Measurements from ENCODE around the gene TTLL10.

The TTLL10 gene
- 0 to 0.52 (median 0.44) reads per million in 3 donors for total RNA-seq

- H3K4me1 ChIP-seq (ENCODE audit: control insufficient read depth, insufficient read depth, low read length, poor library complexity, severe bottlenecking), result peaks cover 44% of the 10 kb centered on the region
- peak within 1 kb of the TSS; percentile 25 for H3K27ac ChIP-seq (ENCODE audit: insufficient read depth, low read length, poor library complexity, severe bottlenecking)
- no peaks in the 10 kb centered on the region for H3K9me3 ChIP-seq (ENCODE audit: control insufficient read depth, low read length)
- H3K27me3 ChIP-seq (replicated peaks; ENCODE audit: control insufficient read depth, insufficient read depth, low read length, poor library complexity, severe bottlenecking), result no peaks in the 10 kb centered on the region
- DNase-seq, result peak in 2 of 3 donors; percentile 46
- H3K4me3 ChIP-seq (ENCODE audit: insufficient read depth, low read depth, low read length, poor library complexity, severe bottlenecking), result peak within 1 kb of the TSS; percentile 25
- no peaks in the 10 kb centered on the region for H3K36me3 ChIP-seq (ENCODE audit: control insufficient read depth, insufficient read depth, low read length)
Measured at GRCh38 chr1:1173793-1174415, at the start of gene TTLL10. Gene TTLL10, plus strand, starts transcription at chr1:1173880. Its CDS starts 5,336 bp downstream, at chr1:1179216.

GRCh38 chr1:1124508-1124785, 49.2 kb upstream of the TTLL10 start:
- Histone ChIP-seq H3K27me3 (replicated peaks; ENCODE audit: control insufficient read depth, insufficient read depth, low read length, poor library complexity, severe bottlenecking) (no peaks in the 10 kb centered on the region), H3K27ac (ENCODE audit: insufficient read depth, low read length, poor library complexity, severe bottlenecking) (no peak overlapping the region), H3K9me3 (ENCODE audit: control insufficient read depth, low read length) (no peaks in the 10 kb centered on the region), H3K4me1 (ENCODE audit: control insufficient read depth, insufficient read depth, low read length, poor library complexity, severe bottlenecking) (peaks cover 10% of the 10 kb centered on the region), H3K4me3 (ENCODE audit: insufficient read depth, low read depth, low read length, poor library complexity, severe bottlenecking) (no peak overlapping the region), H3K36me3 (ENCODE audit: control insufficient read depth, insufficient read depth, low read length) (no peaks in the 10 kb centered on the region)
- no peak for DNase-seq

GRCh38 chr1:1124786-1125642, 48.7 kb upstream of the TTLL10 start:
- H3K4me1 ChIP-seq (ENCODE audit: control insufficient read depth, insufficient read depth, low read length, poor library complexity, severe bottlenecking), result peaks cover 10% of the 10 kb centered on the region
- H3K4me3 ChIP-seq (ENCODE audit: insufficient read depth, low read depth, low read length, poor library complexity, severe bottlenecking), result no peak overlapping the region
- H3K27me3 ChIP-seq (replicated peaks; ENCODE audit: control insufficient read depth, insufficient read depth, low read length, poor library complexity, severe bottlenecking), result no peaks in the 10 kb centered on the region
- H3K27ac ChIP-seq (ENCODE audit: insufficient read depth, low read length, poor library complexity, severe bottlenecking), result no peak overlapping the region
- no peaks in the 10 kb centered on the region for H3K36me3 ChIP-seq (ENCODE audit: control insufficient read depth, insufficient read depth, low read length)
- no peaks in the 10 kb centered on the region for H3K9me3 ChIP-seq (ENCODE audit: control insufficient read depth, low read length)
- no peak for DNase-seq

GRCh38 chr1:1125945-1126344, 47.7 kb upstream of the TTLL10 start:
- peaks cover 10% of the 10 kb centered on the region for H3K4me1 ChIP-seq (ENCODE audit: control insufficient read depth, insufficient read depth, low read length, poor library complexity, severe bottlenecking)
- H3K9me3 ChIP-seq (ENCODE audit: control insufficient read depth, low read length), result no peaks in the 10 kb centered on the region
- no peaks in the 10 kb centered on the region for H3K36me3 ChIP-seq (ENCODE audit: control insufficient read depth, insufficient read depth, low read length)
- H3K4me3 ChIP-seq (ENCODE audit: insufficient read depth, low read depth, low read length, poor library complexity, severe bottlenecking), result no peak overlapping the region
- H3K27ac ChIP-seq (ENCODE audit: insufficient read depth, low read length, poor library complexity, severe bottlenecking), result no peak overlapping the region
- no peaks in the 10 kb centered on the region for H3K27me3 ChIP-seq (replicated peaks; ENCODE audit: control insufficient read depth, insufficient read depth, low read length, poor library complexity, severe bottlenecking)
- DNase-seq, result no peak

GRCh38 chr1:1127551-1128451, 45.9 kb upstream of the TTLL10 start:
- H3K36me3 ChIP-seq (ENCODE audit: control insufficient read depth, insufficient read depth, low read length), result no peaks in the 10 kb centered on the region
- H3K4me1 ChIP-seq (ENCODE audit: control insufficient read depth, insufficient read depth, low read length, poor library complexity, severe bottlenecking), result no peaks in the 10 kb centered on the region
- H3K4me3 ChIP-seq (ENCODE audit: insufficient read depth, low read depth, low read length, poor library complexity, severe bottlenecking), result no peak overlapping the region
- H3K27ac ChIP-seq (ENCODE audit: insufficient read depth, low read length, poor library complexity, severe bottlenecking), result no peak overlapping the region
- DNase-seq, result no peak
- no peaks in the 10 kb centered on the region for H3K9me3 ChIP-seq (ENCODE audit: control insufficient read depth, low read length)
- H3K27me3 ChIP-seq (replicated peaks; ENCODE audit: control insufficient read depth, insufficient read depth, low read length, poor library complexity, severe bottlenecking), result no peaks in the 10 kb centered on the region

- Histone ChIP-seq H3K27me3 (replicated peaks; ENCODE audit: control insufficient read depth, insufficient read depth, low read length, poor library complexity, severe bottlenecking) (no peaks in the 10 kb centered on the region), H3K36me3 (ENCODE audit: control insufficient read depth, insufficient read depth, low read length) (no peaks in the 10 kb centered on the region), H3K4me3 (ENCODE audit: insufficient read depth, low read depth, low read length, poor library complexity, severe bottlenecking) (no peak overlapping the region), H3K27ac (ENCODE audit: insufficient read depth, low read length, poor library complexity, severe bottlenecking) (no peak overlapping the region), H3K4me1 (ENCODE audit: control insufficient read depth, insufficient read depth, low read length, poor library complexity, severe bottlenecking) (no peaks in the 10 kb centered on the region), H3K9me3 (ENCODE audit: control insufficient read depth, low read length) (no peaks in the 10 kb centered on the region)
- DNase-seq, result no peak
Measured at GRCh38 chr1:1128454-1129139, 45.1 kb upstream of the TTLL10 start.

GRCh38 chr1:1129381-1129821, 44.3 kb upstream of the TTLL10 start:
- Histone ChIP-seq H3K36me3 (ENCODE audit: control insufficient read depth, insufficient read depth, low read length) (no peaks in the 10 kb centered on the region), H3K27ac (ENCODE audit: insufficient read depth, low read length, poor library complexity, severe bottlenecking) (no peak overlapping the region), H3K27me3 (replicated peaks; ENCODE audit: control insufficient read depth, insufficient read depth, low read length, poor library complexity, severe bottlenecking) (no peaks in the 10 kb centered on the region), H3K4me1 (ENCODE audit: control insufficient read depth, insufficient read depth, low read length, poor library complexity, severe bottlenecking) (no peaks in the 10 kb centered on the region), H3K4me3 (ENCODE audit: insufficient read depth, low read depth, low read length, poor library complexity, severe bottlenecking) (no peak overlapping the region), H3K9me3 (ENCODE audit: control insufficient read depth, low read length) (no peaks in the 10 kb centered on the region)
- no peak for DNase-seq

GRCh38 chr1:1130206-1131120, 43.2 kb upstream of the TTLL10 start:
- Histone ChIP-seq H3K36me3 (ENCODE audit: control insufficient read depth, insufficient read depth, low read length) (no peaks in the 10 kb centered on the region), H3K4me1 (ENCODE audit: control insufficient read depth, insufficient read depth, low read length, poor library complexity, severe bottlenecking) (no peaks in the 10 kb centered on the region), H3K27me3 (replicated peaks; ENCODE audit: control insufficient read depth, insufficient read depth, low read length, poor library complexity, severe bottlenecking) (no peaks in the 10 kb centered on the region), H3K4me3 (ENCODE audit: insufficient read depth, low read depth, low read length, poor library complexity, severe bottlenecking) (no peak overlapping the region), H3K27ac (ENCODE audit: insufficient read depth, low read length, poor library complexity, severe bottlenecking) (no peak overlapping the region), H3K9me3 (ENCODE audit: control insufficient read depth, low read length) (no peaks in the 10 kb centered on the region)
- no peak for DNase-seq

Data from effector memory CD4-positive, alpha-beta T cell (primary cell).